Panc1 (cell line): ENCODE results near the gene CCDC85A.

ENCODE experiments used
- POLR2AphosphoS5 ChIP-seq: IDR thresholded peaks from 2 replicates; pipeline ENCODE4 v1.6.1; 2012; ENCODE audit warnings: mild to moderate bottlenecking, low read depth, low read length, moderate library complexity
- TF ChIP-seq, protein P1 (sequence below): fragments of 450-650 bp; IDR thresholded peaks from 2 replicates; pipeline ENCODE4 v1.5.1; 2017; ENCODE audit warnings: mild to moderate bottlenecking

DNA sequence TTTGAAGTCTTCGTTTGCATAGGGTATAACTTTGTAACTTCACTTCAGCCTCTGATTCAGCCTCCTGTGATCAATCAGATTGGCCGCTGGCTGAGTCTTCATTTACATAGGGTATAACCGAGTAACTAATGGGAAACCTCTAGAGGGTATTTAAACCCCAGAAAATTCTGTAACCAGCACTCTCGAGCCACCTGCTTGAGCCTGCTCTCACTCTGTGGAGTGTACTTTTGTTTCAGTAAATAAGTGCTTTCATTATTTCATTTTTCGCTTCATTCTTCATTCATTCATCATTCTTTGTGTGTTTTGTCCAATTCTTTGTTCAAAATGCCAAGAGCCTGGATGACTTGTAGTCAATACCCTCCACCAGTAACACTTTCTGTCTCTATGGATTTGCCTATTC is 56.4 kb downstream of the CCDC85A start:
- TF ChIP-seq, protein P1, sequence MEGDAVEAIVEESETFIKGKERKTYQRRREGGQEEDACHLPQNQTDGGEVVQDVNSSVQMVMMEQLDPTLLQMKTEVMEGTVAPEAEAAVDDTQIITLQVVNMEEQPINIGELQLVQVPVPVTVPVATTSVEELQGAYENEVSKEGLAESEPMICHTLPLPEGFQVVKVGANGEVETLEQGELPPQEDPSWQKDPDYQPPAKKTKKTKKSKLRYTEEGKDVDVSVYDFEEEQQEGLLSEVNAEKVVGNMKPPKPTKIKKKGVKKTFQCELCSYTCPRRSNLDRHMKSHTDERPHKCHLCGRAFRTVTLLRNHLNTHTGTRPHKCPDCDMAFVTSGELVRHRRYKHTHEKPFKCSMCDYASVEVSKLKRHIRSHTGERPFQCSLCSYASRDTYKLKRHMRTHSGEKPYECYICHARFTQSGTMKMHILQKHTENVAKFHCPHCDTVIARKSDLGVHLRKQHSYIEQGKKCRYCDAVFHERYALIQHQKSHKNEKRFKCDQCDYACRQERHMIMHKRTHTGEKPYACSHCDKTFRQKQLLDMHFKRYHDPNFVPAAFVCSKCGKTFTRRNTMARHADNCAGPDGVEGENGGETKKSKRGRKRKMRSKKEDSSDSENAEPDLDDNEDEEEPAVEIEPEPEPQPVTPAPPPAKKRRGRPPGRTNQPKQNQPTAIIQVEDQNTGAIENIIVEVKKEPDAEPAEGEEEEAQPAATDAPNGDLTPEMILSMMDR = no peak
- no peak for TF ChIP-seq POLR2AphosphoS5
